Transverse colon (tissue), 4 donors: ENCODE data around the gene CHAMP1. TPM values are rescaled to one million over a fixed set of nuclear protein-coding genes. Genes with fewer than 3 reads are reported as not detected.
A peak's percentile ranks its signal among the peaks of the same experiment; 100 is the strongest.

Source experiments
- DNase-seq: peaks from one replicate; pipeline ENCODE4 v3.0.0-alpha.2; 2019
- H3K27ac ChIP-seq, 4 donors: fragments of 200-600 bp; sonication (generic); 2 replicates each; pipeline ENCODE4 v1.5.1; 2016 to 2018; ENCODE audit warnings: inconsistent platforms in 4 of 4
- H3K27me3 ChIP-seq: fragments of 200-600 bp; sonication (generic); 2 replicates; pipeline ENCODE4 v1.5.1; 2017; ENCODE audit warnings: inconsistent platforms
- H3K36me3 ChIP-seq, 4 donors: fragments of 200-600 bp; sonication (generic); 2 replicates each; pipeline ENCODE4 v1.5.1; 2017 to 2019; ENCODE audit warnings: inconsistent platforms in 4 of 4
- H3K4me1 ChIP-seq, 4 donors: fragments of 200-600 bp; sonication (generic); 2 replicates each; pipeline ENCODE4 v1.5.1; 2017 to 2020; ENCODE audit warnings: inconsistent platforms in 4 of 4
- H3K4me3 ChIP-seq, 4 donors: fragments of 200-600 bp; sonication (generic); 1 replicate in 1 of 4; 2 replicates in 3 of 4; pipeline versions ENCODE4 v1.5.1 to v1.6.1; 2017 to 2019; ENCODE audit warnings: inconsistent platforms in 4 of 4
- H3K9me3 ChIP-seq, 2 donors: fragments of 200-600 bp; sonication (generic); 2 replicates each; pipeline ENCODE4 v1.5.1; 2017 to 2019; ENCODE audit warnings: inconsistent platforms in 2 of 2
- CTCF ChIP-seq, 5 experiments: fragments of 200-600 bp in 3 of 5; fragments of 450-650 bp in 2 of 5; sonication (generic) in 3 of 5; IDR thresholded peaks; 1 replicate in 2 of 5; 2 replicates in 3 of 5; pipeline ENCODE4 v1.5.1; 2016 to 2017; ENCODE audit warnings: antibody characterized with exemption in 5 of 5, inconsistent platforms in 3 of 5, mild to moderate bottlenecking in 2 of 5, moderate library complexity in 1 of 5
- EP300 ChIP-seq: sonication (generic); formaldehyde crosslinking; IDR thresholded peaks from one replicate; pipeline ENCODE4 v1.6.1; 2017; ENCODE audit warnings: antibody characterized with exemption, low read depth
- POLR2A ChIP-seq: fragments of 450-650 bp; IDR thresholded peaks from one replicate; pipeline ENCODE4 v1.6.1; 2016; ENCODE audit warnings: antibody characterized with exemption, mild to moderate bottlenecking, moderate library complexity
- POLR2AphosphoS5 ChIP-seq, 3 donors: sonication (generic); formaldehyde crosslinking; IDR thresholded peaks; one replicate each; pipeline ENCODE4 v1.6.1; 2016; ENCODE audit warnings: antibody characterized with exemption in 3 of 3
- WGBS, 2 donors: methylation state at CpG; one replicate each; pipeline ENCODE4 v1.1.5; 2018; ENCODE audit warnings: low coverage in 1 of 2; 5-methylcytosine and 5-hydroxymethylcytosine counted together
- in situ Hi-C, 4 donors: fragments of 200-750 bp; cut with MboI; loops; one replicate each; pipeline versions ENCODE4 v1.15.0 to v1.15.1; 2017; ENCODE audit warnings: low sequenced_read_pairs in 3 of 4, low pct_ligation_motif_present in 1 of 4, low pct_unique_long_range_greater_than_20kb in 1 of 4
- intact Hi-C: fragments of 100-400 bp; cut with DNase I; formaldehyde crosslinking; loops from one replicate; pipeline ENCODE4 v1.15.1; 2023; ENCODE audit warnings: low total_unique reads
- total RNA-seq, 4 donors: library from RNA; depleted of rRNA; stranded (reverse); fragments of >200 nt; gene quantifications; one replicate each; pipeline ENCODE4 v1.1.0, GENCODE V29; 2016

CHAMP1 gene
- 10 to 100 TPM in 3 of 4 donors, 1 to 10 TPM in 1; 3.4 to 57.2 (median 20.0) TPM for total RNA-seq

GRCh38 chr13:114314074-114314912 is at the start of gene CHAMP1:
Gene CHAMP1 (plus strand): TSS chr13:114314503. CDS start chr13:114323843, 9,340 bp downstream.
- Histone ChIP-seq H3K27ac (peak within 1 kb of the TSS; percentile 95 to 99 (median 98)), H3K9me3 (no peaks in the 10 kb centered on the region), H3K4me1 (peaks cover 6 to 50% (median 26%) of the 10 kb centered on the region in 4 donors), H3K4me3 (peak within 1 kb of the TSS; percentile 85 to 92 (median 88)), H3K27me3 (no peaks in the 10 kb centered on the region), H3K36me3 (no peaks in the 10 kb centered on the region)
- in situ Hi-C loops, result no loop called here
- intact Hi-C loops, result no loop called here
- peak; percentile 97 for DNase-seq
- TF ChIP-seq POLR2A, result peak; percentile 60
- no peak for TF ChIP-seq CTCF (IDR thresholded peaks at IDR 0.05)
- TF ChIP-seq POLR2AphosphoS5 (IDR thresholded peaks at IDR 0.05), result peak; percentile 70 to 83 (median 79)
- no peak for TF ChIP-seq EP300
- 0% methylated on average over 7 to 92 of the region's 107 CpGs for WGBS, 2 donors

- Histone ChIP-seq H3K27ac (no peak overlapping the region), H3K27me3 (no peaks in the 10 kb centered on the region), H3K4me3 (no peak overlapping the region), H3K9me3 (no peaks in the 10 kb centered on the region), H3K36me3 (peaks cover 0 to 75% (median 36%) of the 10 kb centered on the region in 4 donors), H3K4me1 (peaks cover 0 to 11% (median 2%) of the 10 kb centered on the region in 4 donors)
- no peak for TF ChIP-seq EP300
- TF ChIP-seq CTCF (IDR thresholded peaks at IDR 0.05), result no peak
- no peak for TF ChIP-seq POLR2AphosphoS5 (IDR thresholded peaks at IDR 0.05)
- TF ChIP-seq POLR2A, result no peak
- no peak for DNase-seq
- in situ Hi-C loops, result no loop called here
- WGBS, 2 donors, result 94 to 95% methylated on average over 6 to 8 of the region's 8 CpGs
- intact Hi-C loops, result no loop called here
Observed at GRCh38 chr13:114264886-114265611, 49.3 kb upstream of the CHAMP1 start.

- WGBS, 2 donors, result 90 to 92% methylated on average over 5 of the region's 5 CpGs
- H3K36me3 ChIP-seq, result peaks cover 0 to 69% (median 33%) of the 10 kb centered on the region in 4 donors
Observed at GRCh38 chr13:114266241-114266640, 48.1 kb upstream of the CHAMP1 start.

More at GRCh38 chr13:114266241-114266640, 48.1 kb upstream of the CHAMP1 start:
- Histone ChIP-seq H3K9me3 (no peaks in the 10 kb centered on the region), H3K4me3 (no peak overlapping the region), H3K27me3 (no peaks in the 10 kb centered on the region), H3K4me1 (peaks cover 0 to 7% (median 0%) of the 10 kb centered on the region in 4 donors), H3K27ac (no peak overlapping the region)
- TF ChIP-seq EP300 (no peak), CTCF (IDR thresholded peaks at IDR 0.05) (no peak), POLR2A (no peak), POLR2AphosphoS5 (IDR thresholded peaks at IDR 0.05) (no peak)
- no peak for DNase-seq
- intact Hi-C loops, result no loop called here
- in situ Hi-C loops, result no loop called here
